Measurements from ENCODE around the gene RPS8. TPM values are rescaled to one million over a fixed set of nuclear protein-coding genes. Genes with fewer than 3 reads are reported as not detected.

The RPS8 gene
- total and polyA plus RNA-seq, 7 donors, result 935 to 2,158 (median 1,193) TPM

DNA sequence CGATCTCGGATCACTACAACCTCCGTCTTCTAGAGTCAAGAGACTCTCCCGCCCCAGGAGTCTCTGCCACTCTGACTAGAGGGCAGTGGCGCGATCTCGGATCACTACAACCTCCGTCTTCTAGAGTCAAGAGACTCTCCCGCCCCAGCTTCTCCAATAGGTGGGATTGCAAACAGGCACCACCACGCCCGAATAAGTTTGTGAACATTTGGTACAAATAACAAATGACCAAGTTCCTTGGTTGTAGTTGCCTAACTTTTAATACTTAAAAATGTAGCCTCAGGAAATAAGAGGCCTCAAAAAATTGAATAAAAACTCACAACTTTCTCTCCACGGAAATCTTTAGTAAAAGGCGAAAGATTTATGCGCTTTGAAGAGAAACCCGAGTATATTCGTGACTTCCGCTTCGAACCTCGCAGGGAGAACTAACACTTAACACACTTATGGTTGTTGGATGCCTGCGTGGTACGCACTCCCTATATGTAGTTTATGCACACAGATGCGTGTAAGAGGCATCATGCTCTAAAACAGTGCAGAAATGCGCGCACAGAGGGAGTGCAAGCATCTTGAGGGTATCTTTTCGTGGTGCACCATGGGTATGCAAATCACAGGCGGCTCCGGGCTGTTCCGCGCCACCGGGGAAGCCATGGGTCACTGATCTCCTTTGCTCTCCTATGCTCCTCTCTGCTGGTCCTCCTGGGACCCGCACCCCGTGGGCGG, 44.4 kb downstream of the RPS8 start:
- peak; percentile 89 to 94 (median 90) for ATAC-seq
- intact Hi-C loops (cut with DNase I), result loop anchor here in 1 of 2 donors (5.0 kb wide), 1 partner anchor 32 kb away; the partner anchor contains the start of gene BEST4
- DNase-seq, result peak; percentile 81 to 91
- H3K27ac ChIP-seq, result peak overlapping the region; percentile 96
- H3K27me3 ChIP-seq (ENCODE audit: insufficient read depth in 3 of 3, low read length in 2 of 3), result no peaks in the 10 kb centered on the region
- H3K36me3 ChIP-seq (ENCODE audit: insufficient read depth in 1 of 2, low read depth in 1 of 2), result no peaks in the 10 kb centered on the region
- H3K4me3 ChIP-seq, result peak overlapping the region; percentile 77
- no peaks in the 10 kb centered on the region for H3K4me1 ChIP-seq
- TF ChIP-seq, protein P1, sequence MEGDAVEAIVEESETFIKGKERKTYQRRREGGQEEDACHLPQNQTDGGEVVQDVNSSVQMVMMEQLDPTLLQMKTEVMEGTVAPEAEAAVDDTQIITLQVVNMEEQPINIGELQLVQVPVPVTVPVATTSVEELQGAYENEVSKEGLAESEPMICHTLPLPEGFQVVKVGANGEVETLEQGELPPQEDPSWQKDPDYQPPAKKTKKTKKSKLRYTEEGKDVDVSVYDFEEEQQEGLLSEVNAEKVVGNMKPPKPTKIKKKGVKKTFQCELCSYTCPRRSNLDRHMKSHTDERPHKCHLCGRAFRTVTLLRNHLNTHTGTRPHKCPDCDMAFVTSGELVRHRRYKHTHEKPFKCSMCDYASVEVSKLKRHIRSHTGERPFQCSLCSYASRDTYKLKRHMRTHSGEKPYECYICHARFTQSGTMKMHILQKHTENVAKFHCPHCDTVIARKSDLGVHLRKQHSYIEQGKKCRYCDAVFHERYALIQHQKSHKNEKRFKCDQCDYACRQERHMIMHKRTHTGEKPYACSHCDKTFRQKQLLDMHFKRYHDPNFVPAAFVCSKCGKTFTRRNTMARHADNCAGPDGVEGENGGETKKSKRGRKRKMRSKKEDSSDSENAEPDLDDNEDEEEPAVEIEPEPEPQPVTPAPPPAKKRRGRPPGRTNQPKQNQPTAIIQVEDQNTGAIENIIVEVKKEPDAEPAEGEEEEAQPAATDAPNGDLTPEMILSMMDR (IDR thresholded peaks at IDR 0.05), result no peak
- H3K9me3 ChIP-seq, result no peaks in the 10 kb centered on the region
- 0 to 1% (median 0%) methylated on average over 33 of the region's 33 CpGs for WGBS, 3 donors

DNA sequence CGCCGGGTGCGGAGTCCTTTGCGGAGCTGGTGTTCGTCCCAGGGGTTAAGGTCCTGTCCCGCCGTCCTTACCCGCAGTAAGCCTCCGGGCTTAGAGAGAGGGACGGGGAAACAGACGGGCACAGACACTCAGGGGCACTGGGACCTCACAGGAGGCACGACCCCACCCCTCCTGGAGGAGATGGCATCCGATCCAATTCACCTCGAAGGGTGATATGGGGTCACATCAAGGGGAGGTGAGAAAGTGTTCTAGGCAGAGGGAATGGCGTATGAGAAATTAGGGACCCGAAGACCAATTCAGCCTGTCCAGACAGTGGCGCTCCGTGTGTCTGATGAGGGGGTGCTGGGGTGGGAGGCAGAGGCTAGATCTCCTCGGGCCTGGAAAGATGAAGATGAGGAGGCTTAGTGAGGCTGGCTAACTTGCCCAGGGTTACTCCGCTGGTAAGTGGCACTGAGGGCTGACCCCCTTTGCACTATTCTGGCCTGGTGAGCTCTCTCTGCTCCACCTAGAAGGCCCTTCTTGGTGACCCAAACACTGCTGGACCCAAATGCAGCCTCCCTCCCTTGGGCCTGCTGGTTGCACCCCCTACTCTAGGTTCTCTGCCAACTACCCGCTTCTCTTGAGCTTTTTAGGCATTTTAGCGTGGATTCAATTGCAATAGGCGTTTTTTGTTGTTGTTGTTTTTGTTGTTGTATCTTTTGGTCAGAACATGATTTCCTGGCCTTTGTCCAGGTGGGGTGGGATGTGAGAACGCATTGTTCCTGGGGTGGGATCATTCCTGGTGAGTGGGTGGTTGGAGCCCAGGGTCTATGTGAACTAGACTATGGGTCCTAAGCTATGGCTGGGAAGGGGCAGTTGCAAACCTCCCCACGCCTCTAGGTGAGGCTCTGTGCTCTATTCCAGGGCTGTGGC, 45.2 kb downstream of the RPS8 start:
- Histone ChIP-seq H3K27ac (peak overlapping the region; percentile 96), H3K27me3 (ENCODE audit: insufficient read depth in 3 of 3, low read length in 2 of 3) (no peaks in the 10 kb centered on the region), H3K9me3 (no peaks in the 10 kb centered on the region), H3K4me1 (no peaks in the 10 kb centered on the region), H3K36me3 (ENCODE audit: insufficient read depth in 1 of 2, low read depth in 1 of 2) (no peaks in the 10 kb centered on the region), H3K4me3 (peak overlapping the region; percentile 77)
- ATAC-seq (peak; percentile 16 to 36 (median 20)), DNase-seq (peak in 1 of 2 donors; percentile 4)
- WGBS, 3 donors, result 21 to 24% (median 23%) methylated on average over 25 of the region's 25 CpGs
- intact Hi-C loops (cut with DNase I), result loop anchor here in 1 of 2 donors (5.0 kb wide), 1 partner anchor 33 kb away; the partner anchor contains the start of gene BEST4
- TF ChIP-seq, protein P1 (IDR thresholded peaks at IDR 0.05), result no peak

GRCh38 chr1:44821240-44821715, 45.9 kb downstream of the RPS8 start:
- Histone ChIP-seq H3K9me3 (no peaks in the 10 kb centered on the region), H3K27me3 (ENCODE audit: insufficient read depth in 3 of 3, low read length in 2 of 3) (no peaks in the 10 kb centered on the region), H3K4me3 (peak overlapping the region; percentile 77), H3K4me1 (no peaks in the 10 kb centered on the region), H3K36me3 (ENCODE audit: insufficient read depth in 1 of 2, low read depth in 1 of 2) (no peaks in the 10 kb centered on the region), H3K27ac (no peak overlapping the region)
- DNase-seq, result peak in 1 of 2 donors; percentile 37
- intact Hi-C loops (cut with DNase I), result loop anchor here in 1 of 2 donors (5.0 kb wide), 1 partner anchor 34 kb away; the partner anchor contains the start of gene BEST4
- TF ChIP-seq, protein P1 (IDR thresholded peaks at IDR 0.05), result no peak
- WGBS, 3 donors, result 87 to 92% (median 89%) methylated on average over 9 of the region's 9 CpGs
- no peak for ATAC-seq

DNA sequence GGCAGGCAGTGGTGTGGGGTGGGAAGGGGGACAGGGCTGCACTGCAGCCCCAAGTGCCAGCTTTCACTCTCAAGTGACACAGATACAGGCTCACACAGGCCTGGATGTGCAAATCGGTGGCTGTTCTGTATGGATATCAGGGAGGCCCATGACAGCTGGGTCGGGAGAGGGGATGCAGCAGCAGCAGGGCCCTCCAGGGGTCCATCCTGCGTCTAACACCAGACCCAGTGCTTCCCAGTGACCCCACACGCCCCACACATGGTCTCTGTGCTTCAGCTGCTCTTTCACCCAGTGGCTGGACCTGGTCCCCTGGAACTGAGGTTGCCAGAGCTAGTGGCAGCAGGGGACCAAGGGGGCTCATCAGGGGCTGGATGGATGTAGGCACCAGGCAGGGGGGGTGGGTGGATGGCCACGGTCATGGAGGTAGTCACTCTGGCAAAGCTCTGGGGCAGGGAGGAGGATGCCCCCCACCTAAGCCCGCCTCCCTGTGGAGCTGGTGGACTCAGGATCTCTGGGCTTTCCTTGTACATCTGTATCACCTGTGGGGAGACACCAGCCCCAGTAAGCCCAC, 46.9 kb downstream of the RPS8 start:
- TF ChIP-seq, protein P1 (IDR thresholded peaks at IDR 0.05), result no peak
- ATAC-seq (no peak), DNase-seq (peak in 1 of 2 donors; percentile 54)
- no peak overlapping the region for H3K27ac ChIP-seq
- no peak overlapping the region for H3K4me3 ChIP-seq
- H3K36me3 ChIP-seq (ENCODE audit: insufficient read depth in 1 of 2, low read depth in 1 of 2), result no peaks in the 10 kb centered on the region
- 71 to 77% (median 72%) methylated on average over 6 of the region's 6 CpGs for WGBS, 3 donors
- no peaks in the 10 kb centered on the region for H3K27me3 ChIP-seq (ENCODE audit: insufficient read depth in 3 of 3, low read length in 2 of 3)
- no peaks in the 10 kb centered on the region for H3K9me3 ChIP-seq
- no peaks in the 10 kb centered on the region for H3K4me1 ChIP-seq
- intact Hi-C loops (cut with DNase I), result loop anchor here in 1 of 2 donors (5.0 kb wide), 1 partner anchor 35 kb away; the partner anchor contains the start of gene BEST4
